Osteoblast (primary cell): Measurements from ENCODE around the gene GDPD4. TPM values are rescaled to one million over a fixed set of nuclear protein-coding genes. Genes with fewer than 3 reads are reported as not detected.

Experiments
- DNase-seq: peaks from one replicate; pipeline ENCODE4 v3.0.0; 2011; ENCODE audit warnings: low spot score, mixed read lengths; ENCODE audit not compliant: insufficient read length; ENCODE audit errors: missing footprints
- H2AFZ ChIP-seq: 2 replicates; pipeline ENCODE4 v1.6.0; 2011; ENCODE audit warnings: mild to moderate bottlenecking, low read length
- H3K27ac ChIP-seq: 2 replicates; pipeline ENCODE4 v1.5.1; 2011; ENCODE audit warnings: mild to moderate bottlenecking, low read depth, low read length, moderate library complexity
- H3K27me3 ChIP-seq: 2 replicates; pipeline ENCODE4 v1.6.0; 2012; ENCODE audit warnings: mild to moderate bottlenecking, control low read depth, inconsistent platforms, low read length, moderate library complexity; ENCODE audit not compliant: insufficient read depth
- H3K36me3 ChIP-seq: 2 replicates; pipeline ENCODE4 v1.5.1; 2011; ENCODE audit warnings: mild to moderate bottlenecking, low read length, control low read depth, moderate library complexity; ENCODE audit not compliant: insufficient read depth
- H3K4me1 ChIP-seq: 2 replicates; pipeline ENCODE4 v1.5.1; 2011; ENCODE audit warnings: mild to moderate bottlenecking, low read length, control low read depth, moderate library complexity; ENCODE audit not compliant: insufficient read depth
- H3K4me2 ChIP-seq: 2 replicates; pipeline ENCODE4 v1.6.0; 2011; ENCODE audit warnings: mild to moderate bottlenecking, low read length; ENCODE audit not compliant: insufficient read depth
- H3K4me3 ChIP-seq: fragments of 200-600 bp; sonication (generic); 3 replicates; pipeline ENCODE4 v1.5.1; 2012; ENCODE audit warnings: mild to moderate bottlenecking, low read length, inconsistent platforms; ENCODE audit not compliant: insufficient read depth
- H3K79me2 ChIP-seq: 2 replicates; pipeline ENCODE4 v1.6.0; 2012; ENCODE audit warnings: mild to moderate bottlenecking, low read length, control low read depth, inconsistent platforms; ENCODE audit not compliant: insufficient read depth
- H3K9me3 ChIP-seq: 2 replicates; pipeline ENCODE4 v1.5.1; 2011; ENCODE audit warnings: low read depth, low read length, control low read depth
- H4K20me1 ChIP-seq: 2 replicates; pipeline ENCODE4 v1.6.0; 2012; ENCODE audit warnings: mild to moderate bottlenecking, low read length, control low read depth; ENCODE audit not compliant: insufficient read depth
- CTCF ChIP-seq: IDR thresholded peaks from 2 replicates; pipeline ENCODE4 v1.5.1; 2011; ENCODE audit warnings: mild to moderate bottlenecking, low read depth, low read length, moderate library complexity; ENCODE audit errors: extremely low read depth
- total RNA-seq: library from RNA; depleted of rRNA; stranded (reverse); fragments of >200 nt; gene quantifications from 2 replicates; pipeline ENCODE4 v1.2.3, GENCODE V29; 2012

GDPD4 gene
- total RNA-seq, 1 donor, result not detected

GRCh38 chr11:77200351-77201268 lies 100.9 kb downstream of the GDPD4 start:
- Histone ChIP-seq H3K9me3 (no peaks in the 10 kb centered on the region), H3K4me2 (no peak overlapping the region), H3K79me2 (no peaks in the 10 kb centered on the region), H3K27ac (no peak overlapping the region), H3K27me3 (no peaks in the 10 kb centered on the region), H3K4me3 (no peak overlapping the region), H3K4me1 (no peaks in the 10 kb centered on the region), H3K36me3 (no peaks in the 10 kb centered on the region), H2AFZ (no peak overlapping the region), H4K20me1 (no peaks in the 10 kb centered on the region)
- no peak for TF ChIP-seq CTCF
- DNase-seq, result peak; percentile 67

- DNase-seq, result peak; percentile 66
- Histone ChIP-seq H3K36me3 (no peaks in the 10 kb centered on the region), H3K79me2 (no peaks in the 10 kb centered on the region)
Observed at GRCh38 chr11:77199137-77199745, 102.2 kb downstream of the GDPD4 start.

GRCh38 chr11:77198440-77198849 lies 103.0 kb downstream of the GDPD4 start:
- no peak overlapping the region for H2AFZ ChIP-seq
- no peaks in the 10 kb centered on the region for H3K79me2 ChIP-seq
- peak; percentile 76 for DNase-seq
- H3K4me2 ChIP-seq, result no peak overlapping the region
- H3K36me3 ChIP-seq, result no peaks in the 10 kb centered on the region
- no peak overlapping the region for H3K27ac ChIP-seq
- H3K4me1 ChIP-seq, result no peaks in the 10 kb centered on the region
- H3K27me3 ChIP-seq, result no peaks in the 10 kb centered on the region
- no peaks in the 10 kb centered on the region for H4K20me1 ChIP-seq
- peak; percentile 38 for TF ChIP-seq CTCF
- no peaks in the 10 kb centered on the region for H3K9me3 ChIP-seq
- no peak overlapping the region for H3K4me3 ChIP-seq

More at GRCh38 chr11:77199137-77199745, 102.2 kb downstream of the GDPD4 start:
- H3K27me3 ChIP-seq, result no peaks in the 10 kb centered on the region
- no peaks in the 10 kb centered on the region for H3K9me3 ChIP-seq
- H2AFZ ChIP-seq, result no peak overlapping the region
- H3K27ac ChIP-seq, result no peak overlapping the region
- no peaks in the 10 kb centered on the region for H3K4me1 ChIP-seq
- no peak overlapping the region for H3K4me2 ChIP-seq
- no peak overlapping the region for H3K4me3 ChIP-seq
- H4K20me1 ChIP-seq, result no peaks in the 10 kb centered on the region
- TF ChIP-seq CTCF, result no peak

- no peak overlapping the region for H3K4me3 ChIP-seq
- no peak overlapping the region for H2AFZ ChIP-seq
- no peak overlapping the region for H3K4me2 ChIP-seq
Observed at GRCh38 chr11:77197626-77198320, 103.7 kb downstream of the GDPD4 start.

More at GRCh38 chr11:77197626-77198320, 103.7 kb downstream of the GDPD4 start:
- no peaks in the 10 kb centered on the region for H3K27me3 ChIP-seq
- no peaks in the 10 kb centered on the region for H3K36me3 ChIP-seq
- no peaks in the 10 kb centered on the region for H4K20me1 ChIP-seq
- H3K4me1 ChIP-seq, result no peaks in the 10 kb centered on the region
- DNase-seq, result peak; percentile 42
- no peaks in the 10 kb centered on the region for H3K79me2 ChIP-seq
- no peaks in the 10 kb centered on the region for H3K9me3 ChIP-seq
- TF ChIP-seq CTCF, result no peak
- no peak overlapping the region for H3K27ac ChIP-seq
